Kidney epithelial cell (primary cell): ENCODE data around the gene MMP7. TPM values are rescaled to one million over a fixed set of nuclear protein-coding genes. Genes with fewer than 3 reads are reported as not detected.
A peak's percentile ranks its signal among the peaks of the same experiment; 100 is the strongest.

ENCODE experiments used
- DNase-seq: peaks from one replicate; pipeline ENCODE4 v3.0.0-alpha.2; 2010; ENCODE audit warnings: low read depth
- H3K27me3 ChIP-seq: 2 replicates; pipeline ENCODE4 v1.6.0; 2011; ENCODE audit warnings: low read length; ENCODE audit not compliant: control insufficient read depth, insufficient read depth
- H3K36me3 ChIP-seq: 2 replicates; pipeline ENCODE4 v1.5.1; 2011; ENCODE audit warnings: low read length; ENCODE audit not compliant: control insufficient read depth, insufficient read depth
- H3K4me3 ChIP-seq: 2 replicates; pipeline ENCODE4 v1.5.1; 2011; ENCODE audit warnings: low read depth, mild to moderate bottlenecking, control low read depth, low read length
- CTCF ChIP-seq: IDR thresholded peaks from 2 replicates; pipeline ENCODE4 v1.5.1; 2011; ENCODE audit warnings: mild to moderate bottlenecking, moderate library complexity, low read length, control low read depth, inconsistent platforms; ENCODE audit not compliant: insufficient read depth, poor library complexity, severe bottlenecking
- total RNA-seq: library from RNA; depleted of rRNA; stranded (reverse); fragments of >200 nt; gene quantifications from 2 replicates; pipeline ENCODE4 v1.2.3, GENCODE V29; 2015

The MMP7 gene
- total RNA-seq, 1 donor from 2014 or later, result 312 TPM

- H3K36me3 ChIP-seq, result no peaks in the 10 kb centered on the region
- no peak overlapping the region for H3K4me3 ChIP-seq
- DNase-seq, result no peak
- no peaks in the 10 kb centered on the region for H3K27me3 ChIP-seq
- no peak for TF ChIP-seq CTCF
Observed at GRCh38 chr11:102572554-102573220, 42.1 kb upstream of the MMP7 start.

GRCh38 chr11:102568851-102569250 is 38.3 kb upstream of the MMP7 start:
- Histone ChIP-seq H3K27me3 (no peaks in the 10 kb centered on the region), H3K4me3 (no peak overlapping the region), H3K36me3 (no peaks in the 10 kb centered on the region)
- no peak for TF ChIP-seq CTCF
- DNase-seq, result no peak

- DNase-seq, result no peak
- TF ChIP-seq CTCF, result no peak
- no peaks in the 10 kb centered on the region for H3K27me3 ChIP-seq
- H3K4me3 ChIP-seq, result no peak overlapping the region
- H3K36me3 ChIP-seq, result no peaks in the 10 kb centered on the region
Observed at GRCh38 chr11:102566112-102566511, 35.6 kb upstream of the MMP7 start.

GRCh38 chr11:102564110-102564509 is 33.6 kb upstream of the MMP7 start:
- Histone ChIP-seq H3K27me3 (no peaks in the 10 kb centered on the region), H3K4me3 (no peak overlapping the region), H3K36me3 (no peaks in the 10 kb centered on the region)
- DNase-seq, result peak; percentile 89
- no peak for TF ChIP-seq CTCF

- no peaks in the 10 kb centered on the region for H3K36me3 ChIP-seq
- no peaks in the 10 kb centered on the region for H3K27me3 ChIP-seq
- DNase-seq, result no peak
- no peak for TF ChIP-seq CTCF
- no peak overlapping the region for H3K4me3 ChIP-seq
Observed at GRCh38 chr11:102561636-102562035, 31.1 kb upstream of the MMP7 start.

- H3K4me3 ChIP-seq, result no peak overlapping the region
Observed at GRCh38 chr11:102560555-102561011, 30.0 kb upstream of the MMP7 start.

More at GRCh38 chr11:102560555-102561011, 30.0 kb upstream of the MMP7 start:
- DNase-seq, result no peak
- no peaks in the 10 kb centered on the region for H3K27me3 ChIP-seq
- H3K36me3 ChIP-seq, result no peaks in the 10 kb centered on the region
- no peak for TF ChIP-seq CTCF
